PC-3 (cell line): ENCODE data around the gene TANK. TPM values are rescaled to one million over a fixed set of nuclear protein-coding genes. Genes with fewer than 3 reads are reported as not detected.
A peak's percentile ranks its signal among the peaks of the same experiment; 100 is the strongest.

Experiments
- ATAC-seq: fragments of 200-7000 bp; cut with Tn5 transposase; 2 replicates; pipeline ENCODE4 v1.9.1; 2020; ENCODE audit warnings: mild to moderate bottlenecking, moderate library complexity
- BruUV-seq: library from RNA; stranded (reverse); fragments of 400-500 nt; replicated peaks from 2 replicates; lab custom pipeline; 2021; lab: Mats Ljungman, UMichigan
- CTCF ChIA-PET: fragments of 300-600 bp; sonication (Branson Sonifier 250); formaldehyde crosslinking; loops from one replicate; lab custom pipeline; 2022; ENCODE audit warnings: antibody characterized with exemption; lab: Charles Lee
- POLR2A ChIA-PET: fragments of 300-600 bp; sonication (Branson Sonifier 250); formaldehyde crosslinking; loops from one replicate; lab custom pipeline; 2022; ENCODE audit warnings: antibody characterized with exemption; ENCODE audit not compliant: unreplicated experiment; lab: Charles Lee
- DNase-seq: peaks from one replicate; pipeline ENCODE4 v3.0.0-alpha.2; 2015
- H2AFZ ChIP-seq: fragments of 300-600 bp; sonication (generic); 2 replicates; pipeline ENCODE4 v1.6.0; 2016; ENCODE audit warnings: antibody characterized with exemption, low read length
- H3F3A ChIP-seq: fragments of 300-600 bp; sonication (generic); one replicate; pipeline ENCODE4 v1.6.0; 2017; ENCODE audit warnings: antibody characterized with exemption, low read length, control low read depth, mild to moderate bottlenecking; ENCODE audit not compliant: unreplicated experiment
- H3K27ac ChIP-seq: fragments of 300-600 bp; sonication (generic); 2 replicates; pipeline ENCODE4 v1.5.1; 2016; ENCODE audit warnings: mild to moderate bottlenecking, low read length
- H3K27me3 ChIP-seq: fragments of 300-600 bp; sonication (generic); 2 replicates; pipeline ENCODE4 v1.6.1; 2016; ENCODE audit warnings: low read length, mixed read lengths
- H3K36me3 ChIP-seq: fragments of 300-600 bp; sonication (generic); 2 replicates; pipeline ENCODE4 v1.6.1; 2016; ENCODE audit warnings: low read depth, mixed run types, low read length, mixed read lengths
- H3K4me1 ChIP-seq: fragments of 300-600 bp; sonication (generic); 2 replicates; pipeline ENCODE4 v1.5.1; 2016; ENCODE audit warnings: low read length; ENCODE audit not compliant: insufficient read depth
- H3K4me2 ChIP-seq: fragments of 300-600 bp; sonication (generic); 2 replicates; pipeline ENCODE4 v1.6.0; 2016; ENCODE audit warnings: low read length
- H3K4me3 ChIP-seq: fragments of 300-600 bp; sonication (generic); 2 replicates; pipeline ENCODE4 v1.5.1; 2016; ENCODE audit warnings: mild to moderate bottlenecking, low read length, mixed read lengths
- H3K79me2 ChIP-seq: fragments of 300-600 bp; sonication (generic); 2 replicates; pipeline ENCODE4 v1.6.1; 2017; ENCODE audit warnings: low read length, mixed read lengths
- H3K9ac ChIP-seq: fragments of 300-600 bp; sonication (generic); 2 replicates; pipeline ENCODE4 v1.6.0; 2016; ENCODE audit warnings: mild to moderate bottlenecking, low read length
- H3K9me2 ChIP-seq: fragments of 300-600 bp; sonication (generic); replicated peaks from 2 replicates; pipeline ENCODE4 v1.6.1; 2016; ENCODE audit warnings: mixed run types, low read length, mixed read lengths
- H3K9me3 ChIP-seq: fragments of 300-600 bp; sonication (generic); 2 replicates; pipeline ENCODE4 v1.6.1; 2016; ENCODE audit warnings: low read length, mixed read lengths
- H4K20me1 ChIP-seq: fragments of 300-600 bp; sonication (generic); 2 replicates; pipeline ENCODE4 v1.6.1; 2016; ENCODE audit warnings: low read length, mixed read lengths
- CTCF ChIP-seq: fragments of 300-600 bp; sonication (generic); conservative IDR thresholded peaks from 2 replicates; pipeline ENCODE4 v1.5.1; 2017; ENCODE audit warnings: antibody characterized with exemption, low read depth, mild to moderate bottlenecking, low read length
- EZH2 ChIP-seq: fragments of 300-600 bp; sonication (generic); IDR thresholded peaks from one replicate; pipeline ENCODE4 v1.6.1; 2017; ENCODE audit warnings: antibody characterized with exemption, mild to moderate bottlenecking, low read length; ENCODE audit not compliant: unreplicated experiment
- EZH2phosphoT487 ChIP-seq: fragments of 300-600 bp; sonication (generic); IDR thresholded peaks from 2 replicates; pipeline ENCODE4 v1.6.1; 2018; ENCODE audit warnings: mild to moderate bottlenecking, antibody characterized with exemption, low read length, borderline replicate concordance
- intact Hi-C: fragments of 100-400 bp; cut with micrococcal nuclease; formaldehyde crosslinking; loops from 2 replicates; pipeline ENCODE4 v1.9.0; 2023
- total RNA-seq: library from RNA; depleted of rRNA; stranded (reverse); fragments of >200 nt; gene quantifications from 2 replicates; pipeline ENCODE4 v1.2.3, GENCODE V29; 2014

The TANK gene
- total RNA-seq, 1 experiment from 2014 or later = 23.7 TPM

GRCh38 chr2:161135951-161136593 lies 24.2 kb upstream of the TANK start:
- no peak overlapping the region for H3K9ac ChIP-seq
- H3K9me2 ChIP-seq = no peaks in the 10 kb centered on the region
- no peaks in the 10 kb centered on the region for H3F3A ChIP-seq
- TF ChIP-seq CTCF (no peak), EZH2 (no peak), EZH2phosphoT487 (no peak)
- ChIA-PET POLR2A (no interaction called here), CTCF (interaction anchor here (0.6 kb wide), 1 partner anchor 77 kb away, joined by 3 read pairs; no protein-coding TSS in a partner anchor)
- H3K27ac ChIP-seq = no peak overlapping the region
- no peaks in the 10 kb centered on the region for H4K20me1 ChIP-seq
- no peaks in the 10 kb centered on the region for H3K27me3 ChIP-seq
- 0 out of 2 replicates have a peak overlapping the region, but pooled peaks have one; percentile 53 for H3K4me3 ChIP-seq
- H3K4me1 ChIP-seq = peaks cover 29% of the 10 kb centered on the region
- H3K79me2 ChIP-seq = no peaks in the 10 kb centered on the region
- no peak for ATAC-seq
- peak overlapping the region; percentile 84 for H3K4me2 ChIP-seq
- H3K36me3 ChIP-seq = no peaks in the 10 kb centered on the region
- DNase-seq = no peak
- intact Hi-C loops = no loop called here
- peak overlapping the region; percentile 50 for H2AFZ ChIP-seq
- BruUV-seq = no TSS peak
- H3K9me3 ChIP-seq = no peaks in the 10 kb centered on the region

GRCh38 chr2:161136696-161137324 lies 23.4 kb upstream of the TANK start:
- Histone ChIP-seq H3K9ac (no peak overlapping the region), H3K4me3 (no peak overlapping the region), H4K20me1 (no peaks in the 10 kb centered on the region), H3K36me3 (no peaks in the 10 kb centered on the region), H3K9me2 (no peaks in the 10 kb centered on the region), H3K27me3 (no peaks in the 10 kb centered on the region), H3K27ac (no peak overlapping the region), H3K79me2 (no peaks in the 10 kb centered on the region), H2AFZ (peak overlapping the region; percentile 39; the same call in 1 of the 2 replicates), H3F3A (no peaks in the 10 kb centered on the region), H3K4me1 (peaks cover 29% of the 10 kb centered on the region), H3K4me2 (0 out of 2 replicates have a peak overlapping the region, but pooled peaks have one; percentile 84), H3K9me3 (no peaks in the 10 kb centered on the region)
- BruUV-seq = no TSS peak
- intact Hi-C loops = no loop called here
- TF ChIP-seq EZH2 (no peak), EZH2phosphoT487 (no peak), CTCF (no peak)
- ATAC-seq (no peak), DNase-seq (no peak)
- ChIA-PET CTCF (no interaction called here), POLR2A (no interaction called here)

DNA sequence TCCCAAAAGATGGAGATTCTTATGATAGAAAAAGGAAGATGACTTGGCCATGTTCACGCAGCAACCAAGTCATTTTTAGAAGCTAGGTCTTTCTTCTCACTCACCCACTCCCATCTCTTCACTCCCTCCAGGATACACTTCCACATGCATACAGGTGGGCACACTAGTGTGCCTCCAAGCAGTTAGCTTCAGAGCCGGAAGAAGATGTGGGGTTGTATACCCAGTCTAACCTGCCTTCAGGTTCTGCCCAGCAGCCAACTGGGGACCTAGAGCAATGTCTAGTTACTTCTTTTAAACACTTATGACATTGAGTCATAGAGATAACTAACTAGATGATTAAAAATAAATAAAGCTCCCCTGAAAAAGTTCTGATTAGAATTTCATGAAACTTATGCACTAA lies 21.8 kb upstream of the TANK start:
- ChIA-PET POLR2A (interaction anchor here (0.6 kb wide), 1 partner anchor 803 kb away, joined by 3 read pairs; no protein-coding TSS in a partner anchor), CTCF (no interaction called here)
- Histone ChIP-seq H3K4me2 (no peak overlapping the region), H3K27me3 (no peaks in the 10 kb centered on the region), H3K4me1 (peaks cover 29% of the 10 kb centered on the region), H2AFZ (no peak overlapping the region), H3K36me3 (no peaks in the 10 kb centered on the region), H3K27ac (no peak overlapping the region), H3K4me3 (no peak overlapping the region), H3K9ac (no peak overlapping the region), H3K79me2 (no peaks in the 10 kb centered on the region), H3F3A (no peaks in the 10 kb centered on the region), H3K9me2 (no peaks in the 10 kb centered on the region), H3K9me3 (no peaks in the 10 kb centered on the region), H4K20me1 (no peaks in the 10 kb centered on the region)
- intact Hi-C loops = no loop called here
- DNase-seq (no peak), ATAC-seq (no peak)
- TF ChIP-seq EZH2phosphoT487 = no peak
- no peak for TF ChIP-seq CTCF
- no peak for TF ChIP-seq EZH2
- no TSS peak for BruUV-seq
